ENCODE results near the gene ZNF90.

GRCh38 chr19:20035935-20036334 lies 41.9 kb upstream of the ZNF90 start:
- TF ChIP-seq BHLHE40 (IDR thresholded peaks at IDR 0.05; ENCODE audit: borderline replicate concordance) (no peak), NFRKB (IDR thresholded peaks at IDR 0.05) (no peak), ARNT (IDR thresholded peaks at IDR 0.05) (no peak), SP1 (IDR thresholded peaks at IDR 0.05) (no peak), ELF4 (IDR thresholded peaks at IDR 0.05) (no peak), TARDBP (IDR thresholded peaks at IDR 0.05) (no peak), HDGF (IDR thresholded peaks at IDR 0.05; ENCODE audit: borderline replicate concordance) (no peak), SUZ12 (IDR thresholded peaks at IDR 0.05) (no peak), ZNF384 (IDR thresholded peaks at IDR 0.05) (no peak), FOXM1 (IDR thresholded peaks at IDR 0.05; ENCODE audit: borderline replicate concordance) (no peak), FOXA1 (IDR thresholded peaks at IDR 0.05) (no peak)

Measured in HEK293T (cell line).